HG02938 (cell line): ENCODE results near the gene NUP93.
"Not testable (repeated sequence)": the region's sequence is repeated elsewhere in the genome, so short reads cannot be mapped to it uniquely, and the experiment has no call there.

ENCODE experiments used
- ATAC-seq: cut with Tn5 transposase; IDR thresholded peaks from one replicate; pipeline ENCODE4 v1.9.1; 2021; ENCODE audit warnings: mild to moderate bottlenecking, moderate library complexity; ENCODE audit not compliant: unreplicated experiment

NUP93 gene

GRCh38 chr16:56865394-56866062 lies 135.6 kb downstream of the NUP93 start:
- ATAC-seq = no peak

GRCh38 chr16:56866955-56867830 lies 137.3 kb downstream of the NUP93 start:
- ATAC-seq = no peak

- no peak for ATAC-seq
Observed at GRCh38 chr16:56868175-56868574, 138.2 kb downstream of the NUP93 start.

GRCh38 chr16:56868766-56869165 lies 138.8 kb downstream of the NUP93 start:
- ATAC-seq = not testable (repeated sequence)

GRCh38 chr16:56869513-56870275 lies 139.8 kb downstream of the NUP93 start:
- ATAC-seq = no peak

GRCh38 chr16:56870276-56870888 lies 140.5 kb downstream of the NUP93 start:
- ATAC-seq = no peak

- no peak for ATAC-seq
Observed at GRCh38 chr16:56871172-56871593, 141.3 kb downstream of the NUP93 start.

- ATAC-seq = no peak
Observed at GRCh38 chr16:56872863-56873391, 143.0 kb downstream of the NUP93 start.

GRCh38 chr16:56874800-56875199 lies 144.9 kb downstream of the NUP93 start:
- ATAC-seq = no peak

GRCh38 chr16:56876048-56876447 lies 146.1 kb downstream of the NUP93 start:
- no peak for ATAC-seq

GRCh38 chr16:56877486-56878182 lies 147.7 kb downstream of the NUP93 start:
- ATAC-seq = no peak

GRCh38 chr16:56878282-56878854 lies 148.4 kb downstream of the NUP93 start:
- no peak for ATAC-seq

GRCh38 chr16:56879276-56879675 lies 149.3 kb downstream of the NUP93 start:
- no peak for ATAC-seq

GRCh38 chr16:56880176-56880575 lies 150.2 kb downstream of the NUP93 start:
- ATAC-seq = no peak

GRCh38 chr16:56880685-56881084 lies 150.8 kb downstream of the NUP93 start:
- no peak for ATAC-seq

GRCh38 chr16:56882077-56882800 lies 152.3 kb downstream of the NUP93 start:
- ATAC-seq = no peak

- no peak for ATAC-seq
Observed at GRCh38 chr16:56883586-56883985, 153.7 kb downstream of the NUP93 start.

GRCh38 chr16:56884026-56884582 lies 154.2 kb downstream of the NUP93 start:
- ATAC-seq = no peak

GRCh38 chr16:56884929-56885328 lies 155.0 kb downstream of the NUP93 start:
- ATAC-seq = not testable (repeated sequence)
